ENCODE measurements around the gene ZNF273.

Gene ZNF273

DNA sequence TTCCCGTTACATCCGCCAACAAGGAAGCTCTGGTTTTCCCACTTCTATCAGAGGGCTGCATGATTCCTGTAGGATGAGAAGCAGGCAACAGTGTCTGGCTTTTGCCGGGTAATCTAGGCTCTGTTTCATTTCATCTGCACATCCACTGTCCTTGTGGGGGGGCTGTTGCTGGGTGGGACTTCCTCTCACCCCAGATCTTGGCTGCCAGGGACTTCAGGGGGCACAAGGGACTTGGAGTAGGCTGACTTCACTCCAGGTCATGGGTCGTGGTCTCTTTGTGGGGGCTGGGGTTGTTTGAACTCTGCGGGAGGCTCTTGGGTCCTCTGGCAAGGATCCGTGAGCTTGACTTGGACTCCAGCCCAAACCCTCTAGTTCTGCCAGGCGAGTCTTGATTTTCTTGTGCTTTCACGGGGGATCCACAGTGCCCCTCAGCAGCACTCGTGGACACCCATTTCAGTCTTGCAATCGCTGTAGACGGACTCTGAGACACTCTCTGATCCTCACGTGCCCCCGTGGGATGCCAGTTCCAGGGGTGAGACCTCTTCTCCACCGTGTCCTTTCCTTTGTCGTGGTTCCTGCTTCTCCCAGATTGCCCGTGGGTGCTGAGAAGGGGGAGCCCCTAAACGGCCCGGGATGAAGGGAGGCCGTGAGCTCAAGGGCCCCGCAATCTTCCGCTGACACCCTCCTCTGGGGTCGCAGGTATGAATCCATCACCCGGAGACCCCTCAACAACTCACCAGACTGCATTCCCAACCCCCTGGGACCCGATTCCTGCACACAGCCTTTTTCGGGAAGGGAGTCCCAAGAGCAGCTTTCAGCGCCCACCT lies 21.4 kb upstream of the ZNF273 start:
- Mint-ChIP-seq H3K27me3 (peaks cover 40% of the 10 kb centered on the region), H3K4me3 (peak overlapping the region; percentile 74), H3K9me3 (no peaks in the 10 kb centered on the region), H3K4me1 (peaks cover 9% of the 10 kb centered on the region), H3K36me3 (peaks cover 1% of the 10 kb centered on the region), H3K27ac (no peak overlapping the region)
- DNase-seq (ENCODE audit: low spot score in 2 of 2) = no peak
- no peak for ATAC-seq (ENCODE audit: low read depth)

DNA sequence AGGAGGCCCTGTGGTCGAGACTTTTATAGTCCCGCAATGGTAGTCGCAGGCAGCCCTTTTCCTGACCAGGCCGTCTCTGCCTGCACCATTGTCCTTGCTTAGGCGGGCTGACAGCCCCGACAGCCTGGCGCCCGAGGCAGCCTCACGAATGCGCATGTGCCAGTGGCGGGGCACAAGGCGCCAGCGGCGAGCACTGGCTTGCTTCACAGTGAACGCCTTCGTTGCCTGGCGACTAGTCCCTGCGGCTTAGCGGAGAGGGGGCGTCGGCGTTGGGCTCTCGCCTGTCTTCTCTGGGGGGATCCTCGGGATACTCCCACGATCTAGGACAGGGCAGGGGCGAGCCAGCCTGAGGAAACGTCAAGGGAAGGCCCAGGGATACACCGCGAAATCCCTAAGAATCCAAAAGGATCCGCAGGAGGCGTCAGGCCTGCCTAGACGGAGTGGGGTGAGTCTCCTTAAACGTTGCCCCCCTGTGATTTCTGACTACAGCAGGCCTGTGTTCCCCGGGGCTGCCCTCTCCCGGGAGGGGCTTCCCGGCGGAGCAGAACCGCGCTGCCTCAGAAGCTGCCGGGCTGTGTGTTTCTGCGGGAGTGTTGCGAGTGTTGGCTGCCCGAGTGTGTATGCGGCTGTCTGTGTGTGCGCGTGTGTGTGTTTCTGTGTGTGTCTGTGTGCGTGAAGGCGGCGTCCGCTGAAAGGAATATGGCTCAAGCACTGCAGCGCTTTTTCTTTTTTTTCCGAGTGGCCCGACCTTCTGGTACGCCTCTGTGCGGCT lies 20.5 kb upstream of the ZNF273 start:
- ATAC-seq (ENCODE audit: low read depth) (peak; percentile 47), DNase-seq (ENCODE audit: low spot score in 2 of 2) (no peak)
- Mint-ChIP-seq H3K27ac (no peak overlapping the region), H3K27me3 (peaks cover 45% of the 10 kb centered on the region), H3K4me1 (peaks cover 4% of the 10 kb centered on the region), H3K9me3 (no peaks in the 10 kb centered on the region), H3K4me3 (peak overlapping the region; percentile 74), H3K36me3 (peaks cover 1% of the 10 kb centered on the region)

- H3K27ac Mint-ChIP-seq = no peak overlapping the region
- no peak for DNase-seq (ENCODE audit: low spot score in 2 of 2)
- peak overlapping the region; percentile 74 for H3K4me3 Mint-ChIP-seq
- peaks cover 3% of the 10 kb centered on the region for H3K36me3 Mint-ChIP-seq
- no peak for ATAC-seq (ENCODE audit: low read depth)
- H3K4me1 Mint-ChIP-seq = peaks cover 4% of the 10 kb centered on the region
- H3K27me3 Mint-ChIP-seq = peaks cover 48% of the 10 kb centered on the region
- H3K9me3 Mint-ChIP-seq = no peaks in the 10 kb centered on the region
Observed at GRCh38 chr7:64883113-64883905, 19.8 kb upstream of the ZNF273 start.

DNA sequence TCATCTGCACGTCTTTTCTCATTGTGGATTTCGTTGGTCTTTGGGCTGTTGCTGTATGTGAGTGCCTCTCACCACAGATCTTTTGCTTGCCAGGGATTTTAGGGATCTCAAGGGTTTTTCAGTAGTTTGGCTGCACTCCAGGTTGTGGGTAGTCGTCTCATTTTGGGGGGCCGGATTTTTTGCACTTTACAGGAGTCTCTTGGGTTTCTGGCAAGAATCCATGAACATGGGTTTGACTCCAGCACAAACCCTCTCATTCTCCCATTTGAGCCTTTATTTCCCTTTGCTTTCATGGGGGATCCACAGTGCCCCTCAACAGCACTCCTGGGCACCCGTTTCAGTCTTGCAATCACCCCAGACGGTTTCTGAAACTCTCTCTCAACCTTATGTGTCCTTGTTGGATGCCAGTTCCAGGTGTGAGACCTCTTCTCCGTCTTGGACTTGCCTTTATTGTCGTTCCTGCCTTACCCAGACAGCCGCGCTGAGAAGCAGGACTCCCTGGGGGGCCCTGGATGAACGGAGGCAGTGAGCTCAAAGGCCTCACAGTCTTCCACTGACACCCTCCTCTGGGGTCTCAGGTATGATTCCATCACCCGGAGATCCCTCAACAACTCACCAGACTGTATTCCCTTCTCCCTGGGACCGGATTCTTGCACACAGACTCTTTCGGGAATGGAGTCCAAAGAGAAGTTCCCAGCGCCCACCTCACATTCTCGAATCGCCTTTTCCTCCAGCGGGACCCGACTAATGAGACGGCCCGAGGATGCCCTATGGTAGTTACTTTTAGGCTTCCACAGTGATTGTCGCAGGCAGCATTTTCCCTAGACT lies 18.8 kb upstream of the ZNF273 start:
- peaks cover 48% of the 10 kb centered on the region for H3K27me3 Mint-ChIP-seq

GRCh38 chr7:64884913-64885370 lies 18.1 kb upstream of the ZNF273 start:
- Mint-ChIP-seq H3K4me3 (no peak overlapping the region), H3K27me3 (peaks cover 51% of the 10 kb centered on the region), H3K9me3 (no peaks in the 10 kb centered on the region), H3K36me3 (peaks cover 3% of the 10 kb centered on the region), H3K4me1 (peaks cover 10% of the 10 kb centered on the region), H3K27ac (no peak overlapping the region)
- ATAC-seq (ENCODE audit: low read depth) (no peak), DNase-seq (ENCODE audit: low spot score in 2 of 2) (no peak)

More for the DNA sequence above, 18.8 kb upstream of the ZNF273 start:
- Mint-ChIP-seq H3K36me3 (peaks cover 3% of the 10 kb centered on the region), H3K4me1 (peaks cover 10% of the 10 kb centered on the region), H3K4me3 (no peak overlapping the region), H3K27ac (no peak overlapping the region), H3K9me3 (no peaks in the 10 kb centered on the region)
- no peak for DNase-seq (ENCODE audit: low spot score in 2 of 2)
- ATAC-seq (ENCODE audit: low read depth) = no peak

GRCh38 chr7:64885520-64886240 lies 17.4 kb upstream of the ZNF273 start:
- H3K9me3 Mint-ChIP-seq = no peaks in the 10 kb centered on the region
- H3K36me3 Mint-ChIP-seq = peaks cover 3% of the 10 kb centered on the region
- H3K27me3 Mint-ChIP-seq = peaks cover 52% of the 10 kb centered on the region
- peaks cover 10% of the 10 kb centered on the region for H3K4me1 Mint-ChIP-seq
- DNase-seq (ENCODE audit: low spot score in 2 of 2) (no peak), ATAC-seq (ENCODE audit: low read depth) (no peak)
- no peak overlapping the region for H3K4me3 Mint-ChIP-seq
- H3K27ac Mint-ChIP-seq = no peak overlapping the region

GRCh38 chr7:64886956-64887545 lies 16.0 kb upstream of the ZNF273 start:
- Mint-ChIP-seq H3K9me3 (no peaks in the 10 kb centered on the region), H3K4me1 (peaks cover 10% of the 10 kb centered on the region), H3K27ac (no peak overlapping the region), H3K36me3 (peaks cover 3% of the 10 kb centered on the region), H3K4me3 (no peak overlapping the region), H3K27me3 (peaks cover 44% of the 10 kb centered on the region)
- DNase-seq (ENCODE audit: low spot score in 2 of 2) (no peak), ATAC-seq (ENCODE audit: low read depth) (no peak)

DNA sequence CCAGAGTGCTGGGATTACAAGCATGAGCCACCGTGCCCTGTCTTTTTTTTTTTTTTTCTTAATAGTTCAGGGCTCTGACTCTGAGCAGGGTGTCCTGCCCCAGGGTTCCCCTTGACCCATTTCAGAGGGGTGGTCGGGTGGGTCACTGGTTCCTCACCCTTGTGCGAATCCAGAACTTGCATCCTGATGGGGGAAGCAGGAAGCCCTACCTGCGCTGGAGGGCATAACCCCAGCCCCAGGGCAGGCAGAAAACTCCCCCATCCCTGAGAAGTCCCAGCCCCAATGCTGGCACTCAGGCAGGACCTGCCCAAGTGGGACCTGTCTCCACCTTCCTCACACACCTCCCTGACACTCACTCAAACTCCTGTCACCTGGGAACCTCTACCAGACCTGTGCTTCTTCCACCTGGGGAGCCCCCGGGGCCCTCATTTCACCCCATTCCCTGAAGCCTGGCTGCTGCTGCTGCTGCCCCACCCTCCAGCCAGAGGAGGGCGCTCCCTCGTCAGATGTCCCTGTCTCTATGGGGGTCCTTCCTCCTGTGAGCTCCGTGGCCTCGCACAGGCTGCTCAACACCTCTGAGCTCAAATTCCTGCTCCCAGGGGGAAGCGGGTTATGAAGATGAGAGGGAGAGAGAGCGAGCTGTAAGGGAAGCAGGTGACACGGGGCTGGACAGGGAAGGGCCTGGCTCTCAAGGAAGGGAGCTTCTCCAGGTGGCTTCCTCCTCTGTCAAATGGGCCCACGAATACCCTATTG lies 15.1 kb upstream of the ZNF273 start:
- H3K27me3 Mint-ChIP-seq = peaks cover 38% of the 10 kb centered on the region
- no peaks in the 10 kb centered on the region for H3K9me3 Mint-ChIP-seq
- DNase-seq (ENCODE audit: low spot score in 2 of 2) (peak in 1 of 2 donors; percentile 39), ATAC-seq (ENCODE audit: low read depth) (peak; percentile 73)
- H3K36me3 Mint-ChIP-seq = peaks cover 3% of the 10 kb centered on the region
- H3K4me1 Mint-ChIP-seq = peaks cover 10% of the 10 kb centered on the region
- H3K27ac Mint-ChIP-seq = no peak overlapping the region
- H3K4me3 Mint-ChIP-seq = peak overlapping the region; percentile 83

DNA sequence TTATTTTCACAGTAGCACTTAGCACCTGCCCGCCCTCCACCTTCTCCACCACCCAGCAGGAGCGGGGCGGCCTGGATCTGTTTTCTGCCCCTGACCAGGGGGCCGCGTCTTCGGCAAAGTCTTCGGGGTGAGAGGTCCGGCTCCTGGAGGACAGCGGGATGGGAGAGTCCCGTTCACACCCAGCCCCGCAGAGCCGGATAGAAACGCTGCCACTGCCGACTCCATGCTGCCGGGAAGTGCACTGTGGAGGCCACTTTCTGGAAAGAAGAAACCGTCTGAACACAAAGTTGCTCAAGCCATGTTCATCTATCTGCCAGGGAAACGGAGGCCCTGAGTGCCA lies 14.5 kb upstream of the ZNF273 start:
- ATAC-seq (ENCODE audit: low read depth) = peak; percentile 20
- H3K4me1 Mint-ChIP-seq = peaks cover 10% of the 10 kb centered on the region
- H3K4me3 Mint-ChIP-seq = peak overlapping the region; percentile 83
- peaks cover 3% of the 10 kb centered on the region for H3K36me3 Mint-ChIP-seq
- no peak overlapping the region for H3K27ac Mint-ChIP-seq
- peaks cover 35% of the 10 kb centered on the region for H3K27me3 Mint-ChIP-seq
- DNase-seq (ENCODE audit: low spot score in 2 of 2) = no peak
- no peaks in the 10 kb centered on the region for H3K9me3 Mint-ChIP-seq

DNA sequence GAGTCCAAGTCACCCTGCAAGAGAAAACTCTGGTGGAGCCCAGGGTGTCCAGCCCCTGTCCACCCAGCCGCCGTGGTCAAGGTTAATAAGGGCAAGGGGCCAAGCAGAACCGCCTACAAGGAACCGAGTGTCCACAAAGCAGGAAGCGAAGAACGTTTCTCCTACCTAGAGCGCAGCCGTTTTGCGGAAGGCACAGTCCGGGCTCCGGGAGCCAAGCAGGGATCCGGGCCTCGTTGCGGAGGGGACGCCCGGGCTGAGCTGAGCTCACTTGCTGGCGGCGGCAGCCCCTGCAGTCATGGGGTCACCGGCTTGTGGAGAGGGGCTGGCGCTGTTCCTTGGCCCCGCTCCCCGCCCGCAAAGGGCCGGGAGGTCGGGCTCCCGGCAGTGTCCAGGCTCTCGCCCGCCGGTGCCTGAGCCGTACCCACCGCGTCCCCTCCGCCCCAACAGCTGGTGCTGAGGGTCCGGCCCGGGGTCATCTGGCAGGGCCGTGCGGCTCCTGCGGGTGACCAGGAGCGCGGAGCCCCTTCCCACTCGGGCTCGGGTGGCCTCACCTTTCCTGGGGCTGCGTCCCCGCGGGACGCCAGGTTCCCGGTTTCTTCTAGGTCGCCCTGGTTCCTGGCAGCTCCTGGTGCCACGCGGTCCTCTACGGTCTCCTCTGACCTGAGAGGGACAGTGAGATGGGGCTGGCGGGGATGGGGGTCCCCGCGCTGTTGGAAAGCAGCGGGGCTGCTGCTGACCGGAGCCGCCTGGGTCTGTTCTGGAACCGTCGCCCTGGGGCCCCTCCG lies 14.0 kb upstream of the ZNF273 start:
- Mint-ChIP-seq H3K27me3 (peaks cover 30% of the 10 kb centered on the region), H3K36me3 (peaks cover 3% of the 10 kb centered on the region), H3K9me3 (no peaks in the 10 kb centered on the region), H3K4me3 (peak overlapping the region; percentile 83), H3K27ac (no peak overlapping the region), H3K4me1 (peaks cover 10% of the 10 kb centered on the region)
- ATAC-seq (ENCODE audit: low read depth) (peak; percentile 50), DNase-seq (ENCODE audit: low spot score in 2 of 2) (no peak)

- Mint-ChIP-seq H3K9me3 (no peaks in the 10 kb centered on the region), H3K4me3 (peak overlapping the region; percentile 46), H3K36me3 (peaks cover 3% of the 10 kb centered on the region), H3K27ac (no peak overlapping the region), H3K27me3 (peaks cover 26% of the 10 kb centered on the region), H3K4me1 (peaks cover 10% of the 10 kb centered on the region)
- DNase-seq (ENCODE audit: low spot score in 2 of 2) (no peak), ATAC-seq (ENCODE audit: low read depth) (no peak)
Observed at GRCh38 chr7:64889686-64890162, 13.3 kb upstream of the ZNF273 start.
